ENCODE measurements around the gene SIL1.
"Not testable (repeated sequence)": the region's sequence is repeated elsewhere in the genome, so short reads cannot be mapped to it uniquely, and the experiment has no call there.

Gene SIL1

GRCh38 chr5:139100825-139101224, 97.3 kb downstream of the SIL1 start:
- no peak for DNase-seq

- DNase-seq: no peak
Observed at GRCh38 chr5:139094154-139095131, 103.7 kb downstream of the SIL1 start.

- DNase-seq: no peak
Observed at GRCh38 chr5:139092741-139093343, 105.3 kb downstream of the SIL1 start.

GRCh38 chr5:139091439-139092156, 106.6 kb downstream of the SIL1 start:
- no peak for DNase-seq

- DNase-seq: no peak
Observed at GRCh38 chr5:139090581-139090980, 107.6 kb downstream of the SIL1 start.

- no peak for DNase-seq
Observed at GRCh38 chr5:139088024-139088423, 110.1 kb downstream of the SIL1 start.

- DNase-seq: no peak
Observed at GRCh38 chr5:139082813-139083498, 115.2 kb downstream of the SIL1 start.

GRCh38 chr5:139079991-139080610, 118.1 kb downstream of the SIL1 start:
- no peak for DNase-seq

GRCh38 chr5:139079225-139079990, 118.8 kb downstream of the SIL1 start:
- DNase-seq: no peak

GRCh38 chr5:139078345-139078744, 119.8 kb downstream of the SIL1 start:
- no peak for DNase-seq

- DNase-seq: no peak
Observed at GRCh38 chr5:139077899-139078298, 120.3 kb downstream of the SIL1 start.

- DNase-seq: no peak
Observed at GRCh38 chr5:139076111-139076510, 122.1 kb downstream of the SIL1 start.

- DNase-seq: no peak
Observed at GRCh38 chr5:139075066-139076050, 122.8 kb downstream of the SIL1 start.

- DNase-seq: not testable (repeated sequence)
Observed at GRCh38 chr5:139073956-139074355, 124.2 kb downstream of the SIL1 start.

GRCh38 chr5:139068494-139069151, 129.5 kb downstream of the SIL1 start:
- DNase-seq: no peak

GRCh38 chr5:139068060-139068459, 130.1 kb downstream of the SIL1 start:
- no peak for DNase-seq

- DNase-seq: no peak
Observed at GRCh38 chr5:139065306-139065705, 132.9 kb downstream of the SIL1 start.

GRCh38 chr5:139064613-139065012, 133.6 kb downstream of the SIL1 start:
- DNase-seq: no peak

- no peak for DNase-seq
Observed at GRCh38 chr5:139063664-139064054, 134.5 kb downstream of the SIL1 start.
